NCI-H460 (cell line): ENCODE results near the gene PKN2. TPM values are rescaled to one million over a fixed set of nuclear protein-coding genes. Genes with fewer than 3 reads are reported as not detected.
"Not testable (repeated sequence)": the region's sequence is repeated elsewhere in the genome, so short reads cannot be mapped to it uniquely, and the experiment has no call there.

Experiments
- DNase-seq: peaks from one replicate; pipeline ENCODE4 v3.0.0-alpha.2; 2016; ENCODE audit warnings: low read depth; ENCODE audit errors: extremely low read depth
- small RNA-seq, 2 experiments: library from RNA; depleted of rRNA; stranded (forward); fragments of <200 nt; gene quantifications; one replicate each; pipeline ENCODE3, GENCODE V24; 2014
- total RNA-seq: library from RNA; depleted of rRNA; stranded (reverse); fragments of >200 nt; shearing (Covaris generic); gene quantifications from 2 replicates; pipeline ENCODE4 v1.2.3, GENCODE V29; 2014; rRNA removed

PKN2 gene
- total RNA-seq, 1 experiment from 2014 or later, result 29.9 TPM

GRCh38 chr1:88876573-88877365, 192.7 kb downstream of the PKN2 start:
- no peak for DNase-seq

- no peak for DNase-seq
These were observed 193.3 kb downstream of the PKN2 start for GRCh38 chr1:88877382-88877825.

GRCh38 chr1:88877911-88878310, 193.8 kb downstream of the PKN2 start:
- no peak for DNase-seq

GRCh38 chr1:88878731-88879130, 194.7 kb downstream of the PKN2 start:
- no peak for DNase-seq

GRCh38 chr1:88880717-88881116, 196.6 kb downstream of the PKN2 start:
- DNase-seq, result not testable (repeated sequence)

- no peak for DNase-seq
These were observed 199.1 kb downstream of the PKN2 start for GRCh38 chr1:88883156-88883555.

Small RNA genes lying within 50 kb of the gene (small RNA-seq; reads per million reads assigned to genes)
- gene RNU6-125P, result 0 reads per million in 2 experiments

Other genes with a start within 250 kb of the PKN2 start
- 33.8 and 36.2 TPM in 2 replicates for gene GTF2B, start 207.3 kb downstream of the PKN2 start, total RNA-seq